ENCODE measurements around the gene PRIM2.
"Not testable (repeated sequence)": the region's sequence is repeated elsewhere in the genome, so short reads cannot be mapped to it uniquely, and the experiment has no call there.

Gene PRIM2

GRCh38 chr6:57535994-57536393 lies 218.6 kb downstream of the PRIM2 start:
- peak; percentile 37 for DNase-seq (ENCODE audit: low read depth, low spot score)
- H3K4me3 ChIP-seq (ENCODE audit: low read length): not testable (repeated sequence)

DNA sequence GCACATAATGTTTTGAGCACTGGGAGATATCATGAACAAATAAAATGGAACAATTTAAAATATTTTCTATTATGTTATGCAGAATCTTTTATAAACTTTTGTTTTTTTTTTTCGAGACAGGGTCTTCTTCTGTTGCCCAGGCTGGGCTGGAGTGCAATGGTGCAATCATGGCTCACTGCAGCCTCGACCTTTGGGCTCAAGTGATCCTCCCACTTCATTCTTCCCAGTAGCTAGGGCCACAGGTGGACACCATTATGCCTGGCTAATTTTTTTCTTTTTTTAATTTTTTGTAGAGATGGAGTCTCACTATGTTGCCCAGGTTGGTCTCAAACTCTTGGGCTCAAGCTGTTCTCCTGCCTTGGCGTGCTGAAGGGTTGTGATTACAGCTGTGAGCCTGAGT lies 220.5 kb downstream of the PRIM2 start:
- not testable (repeated sequence) for H3K4me3 ChIP-seq (ENCODE audit: low read length); DNase-seq (ENCODE audit: low read depth, low spot score)

DNA sequence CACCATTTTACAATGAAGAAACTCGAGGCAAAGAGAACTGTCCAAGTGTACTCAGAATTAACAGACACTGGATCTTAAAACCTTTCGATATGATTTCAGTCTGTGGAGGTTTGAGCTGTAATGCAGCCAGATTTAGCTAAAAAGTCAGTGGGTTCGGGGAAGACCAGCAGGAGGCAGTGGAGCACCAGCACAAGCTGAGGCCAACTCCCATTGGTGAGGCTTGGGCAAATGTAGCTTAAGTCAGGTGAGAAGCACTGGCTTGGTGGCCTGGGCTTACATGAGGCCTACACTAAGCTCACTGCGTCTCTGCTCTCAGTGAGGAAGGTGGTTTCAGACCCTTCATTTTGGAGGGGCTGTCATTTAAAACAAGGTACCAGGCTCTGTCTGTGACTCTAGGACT lies 234.5 kb downstream of the PRIM2 start:
- H3K4me3 ChIP-seq (ENCODE audit: low read length): not testable (repeated sequence)

GRCh38 chr6:57557855-57558254 lies 240.4 kb downstream of the PRIM2 start:
- not testable (repeated sequence) for H3K4me3 ChIP-seq (ENCODE audit: low read length); DNase-seq (ENCODE audit: low read depth, low spot score)

More for the DNA sequence above, 234.5 kb downstream of the PRIM2 start:
- DNase-seq (ENCODE audit: low read depth, low spot score): not testable (repeated sequence)

GRCh38 chr6:57559170-57559569 lies 241.7 kb downstream of the PRIM2 start:
- not testable (repeated sequence) for H3K4me3 ChIP-seq (ENCODE audit: low read length); DNase-seq (ENCODE audit: low read depth, low spot score)

- DNase-seq (ENCODE audit: low read depth, low spot score): not testable (repeated sequence)
Measured at GRCh38 chr6:57562233-57562632, 244.8 kb downstream of the PRIM2 start.

DNA sequence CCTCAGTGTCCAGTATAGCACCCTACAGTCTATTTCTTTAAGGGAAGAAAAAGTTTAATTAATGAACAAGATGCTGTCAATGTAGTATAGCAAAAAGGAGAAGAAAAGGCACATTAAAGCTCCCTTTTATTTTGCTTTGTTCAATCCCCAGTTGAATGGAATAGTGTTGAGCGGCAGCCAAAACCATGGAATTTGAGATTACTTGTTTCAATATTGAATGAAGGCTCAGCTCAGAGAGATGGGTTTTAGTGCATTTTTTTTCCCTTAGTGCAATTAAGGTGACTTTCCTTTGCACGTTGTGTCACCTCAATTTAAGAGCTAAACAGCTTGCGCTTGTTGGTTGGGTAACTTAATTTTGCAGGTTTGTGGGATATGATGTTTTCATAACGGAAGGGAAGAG lies 254.7 kb downstream of the PRIM2 start:
- not testable (repeated sequence) for H3K4me3 ChIP-seq (ENCODE audit: low read length); DNase-seq (ENCODE audit: low read depth, low spot score)

More at GRCh38 chr6:57562233-57562632, 244.8 kb downstream of the PRIM2 start:
- not testable (repeated sequence) for H3K4me3 ChIP-seq (ENCODE audit: low read length)

- H3K4me3 ChIP-seq (ENCODE audit: low read length); DNase-seq (ENCODE audit: low read depth, low spot score): not testable (repeated sequence)
Measured at GRCh38 chr6:57572844-57573243, 255.4 kb downstream of the PRIM2 start.

- not testable (repeated sequence) for H3K4me3 ChIP-seq (ENCODE audit: low read length); DNase-seq (ENCODE audit: low read depth, low spot score)
Measured at GRCh38 chr6:57577023-57577422, 259.6 kb downstream of the PRIM2 start.

- not testable (repeated sequence) for DNase-seq (ENCODE audit: low read depth, low spot score)
Measured at GRCh38 chr6:57579489-57579888, 262.1 kb downstream of the PRIM2 start.

GRCh38 chr6:57581586-57581985 lies 264.2 kb downstream of the PRIM2 start:
- H3K4me3 ChIP-seq (ENCODE audit: low read length); DNase-seq (ENCODE audit: low read depth, low spot score): not testable (repeated sequence)

More at GRCh38 chr6:57579489-57579888, 262.1 kb downstream of the PRIM2 start:
- not testable (repeated sequence) for H3K4me3 ChIP-seq (ENCODE audit: low read length)

DNA sequence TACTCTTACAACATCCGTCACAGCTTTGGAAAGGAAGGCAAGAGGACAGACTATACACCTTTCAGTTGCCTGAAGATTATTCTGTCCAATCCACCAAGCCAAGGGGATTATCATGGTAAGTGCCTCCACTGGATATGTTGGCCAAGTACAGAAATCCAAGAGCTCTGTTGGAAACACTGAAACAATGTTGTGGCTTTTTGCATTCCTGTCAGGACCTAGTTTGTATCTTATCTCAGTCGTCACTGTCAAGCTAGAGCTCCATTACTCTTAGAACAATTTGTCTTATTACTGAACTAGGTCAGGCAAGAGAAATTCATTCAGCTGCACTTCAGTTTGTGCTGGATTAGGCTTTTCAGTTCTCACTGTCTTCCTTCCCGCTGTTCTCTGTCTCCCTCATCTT lies 283.7 kb downstream of the PRIM2 start:
- not testable (repeated sequence) for H3K4me3 ChIP-seq (ENCODE audit: low read length); DNase-seq (ENCODE audit: low read depth, low spot score)

- H3K4me3 ChIP-seq (ENCODE audit: low read length); DNase-seq (ENCODE audit: low read depth, low spot score): not testable (repeated sequence)
Measured at GRCh38 chr6:57605303-57605702, 287.9 kb downstream of the PRIM2 start.

DNA sequence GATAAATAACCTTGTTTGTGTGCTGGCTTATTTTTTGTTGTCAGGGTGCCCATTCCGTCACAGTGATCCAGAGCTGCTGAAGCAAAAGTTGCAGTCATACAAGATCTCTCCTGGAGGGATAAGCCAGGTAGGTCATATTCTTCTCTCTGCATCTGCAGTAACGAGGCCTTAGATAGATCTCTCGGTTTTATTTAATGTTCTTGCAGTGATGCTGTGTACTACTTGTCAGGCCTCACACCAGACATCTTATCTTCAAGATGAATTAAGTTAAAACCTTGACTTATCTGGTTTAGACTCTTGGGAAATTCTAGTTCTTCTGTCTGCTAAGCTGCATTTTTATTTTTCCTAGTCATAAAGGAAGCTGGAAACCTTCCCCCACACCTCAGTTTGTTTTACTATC lies 288.9 kb downstream of the PRIM2 start:
- DNase-seq (ENCODE audit: low read depth, low spot score); H3K4me3 ChIP-seq (ENCODE audit: low read length): not testable (repeated sequence)

DNA sequence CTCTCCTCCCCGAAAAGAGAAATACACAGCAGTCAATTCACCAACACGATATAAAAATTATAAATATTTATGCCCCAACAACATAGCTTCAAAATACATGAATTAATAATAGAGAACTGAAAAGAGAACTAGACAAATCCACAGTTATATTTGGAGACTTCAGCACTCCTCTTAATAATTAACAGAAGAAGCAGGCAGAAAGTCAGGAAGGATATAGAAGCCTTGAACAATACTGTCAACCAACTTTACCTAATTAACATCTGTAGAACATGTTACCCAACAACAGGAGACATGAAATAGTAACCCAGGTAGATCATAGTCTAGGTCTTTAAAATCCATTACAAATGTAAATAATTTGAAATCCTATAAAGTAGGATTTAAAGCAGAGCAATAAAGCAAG lies 293.2 kb downstream of the PRIM2 start:
- DNase-seq (ENCODE audit: low read depth, low spot score); H3K4me3 ChIP-seq (ENCODE audit: low read length): not testable (repeated sequence)

GRCh38 chr6:57618959-57619358 lies 301.5 kb downstream of the PRIM2 start:
- peak; percentile 48 for DNase-seq (ENCODE audit: low read depth, low spot score)
- H3K4me3 ChIP-seq (ENCODE audit: low read length): not testable (repeated sequence)

DNA sequence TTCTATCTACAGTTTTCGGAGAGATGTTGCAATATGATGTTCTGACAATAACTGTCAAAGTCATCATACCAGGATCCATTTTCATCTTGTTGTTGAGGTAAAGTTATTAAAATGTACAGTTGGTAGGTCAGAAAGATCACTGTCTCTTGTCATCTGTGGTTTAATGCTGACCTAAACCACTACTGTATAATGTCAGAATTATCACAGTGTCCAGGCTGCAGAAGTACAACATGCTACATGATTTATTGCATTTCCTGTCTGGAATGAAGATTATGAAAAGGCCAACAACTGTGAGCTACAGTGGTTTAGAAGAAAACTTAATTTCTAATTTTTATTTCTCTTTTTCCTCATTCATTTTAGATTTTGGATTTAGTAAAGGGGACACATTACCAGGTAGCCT lies 314.3 kb downstream of the PRIM2 start:
- DNase-seq (ENCODE audit: low read depth, low spot score); H3K4me3 ChIP-seq (ENCODE audit: low read length): not testable (repeated sequence)

- not testable (repeated sequence) for H3K4me3 ChIP-seq (ENCODE audit: low read length); DNase-seq (ENCODE audit: low read depth, low spot score)
Measured at GRCh38 chr6:57658526-57658925, 341.1 kb downstream of the PRIM2 start.

DNA sequence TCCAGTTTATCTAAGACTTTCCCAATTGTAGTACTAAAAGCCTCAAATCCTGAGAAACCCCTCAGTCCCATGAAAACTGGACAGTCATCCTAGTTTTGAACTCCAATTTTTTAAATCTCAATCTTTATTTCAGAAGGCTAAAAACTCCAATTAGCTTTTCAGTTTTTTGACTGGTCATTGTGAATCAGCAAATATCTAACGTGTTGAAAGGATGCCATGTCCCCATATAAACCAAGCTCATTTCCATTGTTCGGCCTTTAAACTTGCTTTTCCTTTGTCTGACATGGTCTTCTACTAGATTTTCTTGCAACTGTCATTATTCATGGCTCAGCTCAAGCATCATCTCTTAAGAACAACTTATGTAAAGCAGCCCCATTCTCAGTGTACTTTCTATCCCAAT lies 342.4 kb downstream of the PRIM2 start:
- DNase-seq (ENCODE audit: low read depth, low spot score); H3K4me3 ChIP-seq (ENCODE audit: low read length): not testable (repeated sequence)

DNA sequence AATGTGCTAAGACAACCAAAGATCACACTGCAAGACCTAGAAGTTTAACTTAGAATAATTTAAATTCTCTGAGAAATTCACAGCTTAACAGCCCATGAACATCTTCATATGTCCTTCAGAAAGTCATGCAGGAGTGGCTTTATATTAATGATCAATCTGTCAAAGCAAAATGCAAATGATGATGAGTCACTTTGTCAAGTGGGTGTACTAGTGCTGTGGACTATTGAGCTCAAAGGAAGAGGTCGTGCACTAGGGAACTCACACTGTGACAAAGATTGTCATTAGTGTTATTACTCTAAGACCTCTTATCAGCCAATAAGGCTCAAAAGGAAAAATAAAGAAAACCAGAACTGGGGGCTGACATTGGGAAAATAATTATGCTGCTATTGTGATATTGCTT lies 343.5 kb downstream of the PRIM2 start:
- not testable (repeated sequence) for DNase-seq (ENCODE audit: low read depth, low spot score); H3K4me3 ChIP-seq (ENCODE audit: low read length)

DNA sequence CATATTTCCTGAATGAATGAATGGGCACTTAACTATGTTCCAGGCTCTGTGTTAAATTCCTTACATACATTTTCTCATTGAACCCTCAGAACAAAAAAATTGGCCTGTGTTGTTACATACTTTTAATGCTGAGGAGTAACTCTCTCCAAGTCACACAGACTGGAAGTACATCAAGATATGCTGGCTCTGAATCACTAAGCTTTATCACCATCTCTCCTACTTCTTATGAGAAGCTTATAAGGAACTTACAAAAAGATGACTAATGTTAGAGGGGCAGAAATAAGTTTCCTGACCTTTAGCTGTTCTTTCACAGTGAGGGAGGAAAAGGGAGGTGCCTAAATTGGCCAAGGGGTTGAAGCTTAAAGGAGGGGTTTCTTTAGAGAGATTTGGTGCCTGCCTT lies 350.7 kb downstream of the PRIM2 start:
- not testable (repeated sequence) for H3K4me3 ChIP-seq (ENCODE audit: low read length); DNase-seq (ENCODE audit: low read depth, low spot score)

Data from Jurkat, Clone E6-1 (cell line).